Parathyroid adenoma (tissue), 2 donors: Measurements from ENCODE around the gene GALNT17.

ENCODE experiments used
- H2AFZ ChIP-seq: fragments of 300-600 bp; sonication (generic); one replicate; pipeline ENCODE4 v1.7.0; 2017; ENCODE audit warnings: antibody characterized with exemption, mild to moderate bottlenecking
- H3K27ac ChIP-seq: fragments of 300-600 bp; sonication (generic); one replicate; pipeline ENCODE4 v1.7.0; 2017
- H3K27me3 ChIP-seq: fragments of 300-600 bp; sonication (generic); one replicate; pipeline ENCODE4 v1.7.0; 2017; ENCODE audit warnings: low read length; ENCODE audit not compliant: control insufficient read depth, insufficient read depth
- H3K36me3 ChIP-seq: fragments of 300-600 bp; sonication (generic); one replicate; pipeline ENCODE4 v1.7.0; 2017; ENCODE audit warnings: low read length; ENCODE audit not compliant: control insufficient read depth, insufficient read depth
- H3K4me1 ChIP-seq: fragments of 300-600 bp; sonication (generic); one replicate; pipeline ENCODE4 v1.7.0; 2017; ENCODE audit warnings: control low read depth
- H3K4me2 ChIP-seq: fragments of 300-600 bp; sonication (generic); one replicate; pipeline ENCODE4 v1.7.0; 2017; ENCODE audit warnings: low read length
- H3K4me3 ChIP-seq: fragments of 300-600 bp; sonication (generic); one replicate; pipeline ENCODE4 v1.7.0; 2017; ENCODE audit warnings: low read depth, low read length
- H3K79me2 ChIP-seq: fragments of 300-600 bp; sonication (generic); one replicate; pipeline ENCODE4 v1.7.0; 2017; ENCODE audit warnings: control low read depth
- H3K9ac ChIP-seq: fragments of 300-600 bp; sonication (generic); one replicate; pipeline ENCODE4 v1.7.0; 2017; ENCODE audit warnings: mild to moderate bottlenecking
- H3K9me3 ChIP-seq: fragments of 300-600 bp; sonication (generic); one replicate; pipeline ENCODE4 v1.7.0; 2017; ENCODE audit warnings: low read length; ENCODE audit not compliant: control insufficient read depth
- CTCF ChIP-seq: fragments of 300-600 bp; sonication (generic); IDR thresholded peaks from one replicate; pipeline ENCODE4 v1.7.0; 2017; ENCODE audit warnings: antibody characterized with exemption, mild to moderate bottlenecking
- donor health status: primary hyperparathyroidism.

Gene GALNT17

GRCh38 chr7:71422104-71422503 is 290.2 kb downstream of the GALNT17 start:
- Histone ChIP-seq H3K9ac (no peak overlapping the region), H3K36me3 (no peaks in the 10 kb centered on the region), H2AFZ (no peak overlapping the region), H3K4me2 (no peak overlapping the region), H3K9me3 (no peaks in the 10 kb centered on the region), H3K27me3 (no peaks in the 10 kb centered on the region), H3K4me3 (no peak overlapping the region), H3K27ac (no peak overlapping the region), H3K79me2 (no peaks in the 10 kb centered on the region), H3K4me1 (no peaks in the 10 kb centered on the region)
- no peak for TF ChIP-seq CTCF

DNA sequence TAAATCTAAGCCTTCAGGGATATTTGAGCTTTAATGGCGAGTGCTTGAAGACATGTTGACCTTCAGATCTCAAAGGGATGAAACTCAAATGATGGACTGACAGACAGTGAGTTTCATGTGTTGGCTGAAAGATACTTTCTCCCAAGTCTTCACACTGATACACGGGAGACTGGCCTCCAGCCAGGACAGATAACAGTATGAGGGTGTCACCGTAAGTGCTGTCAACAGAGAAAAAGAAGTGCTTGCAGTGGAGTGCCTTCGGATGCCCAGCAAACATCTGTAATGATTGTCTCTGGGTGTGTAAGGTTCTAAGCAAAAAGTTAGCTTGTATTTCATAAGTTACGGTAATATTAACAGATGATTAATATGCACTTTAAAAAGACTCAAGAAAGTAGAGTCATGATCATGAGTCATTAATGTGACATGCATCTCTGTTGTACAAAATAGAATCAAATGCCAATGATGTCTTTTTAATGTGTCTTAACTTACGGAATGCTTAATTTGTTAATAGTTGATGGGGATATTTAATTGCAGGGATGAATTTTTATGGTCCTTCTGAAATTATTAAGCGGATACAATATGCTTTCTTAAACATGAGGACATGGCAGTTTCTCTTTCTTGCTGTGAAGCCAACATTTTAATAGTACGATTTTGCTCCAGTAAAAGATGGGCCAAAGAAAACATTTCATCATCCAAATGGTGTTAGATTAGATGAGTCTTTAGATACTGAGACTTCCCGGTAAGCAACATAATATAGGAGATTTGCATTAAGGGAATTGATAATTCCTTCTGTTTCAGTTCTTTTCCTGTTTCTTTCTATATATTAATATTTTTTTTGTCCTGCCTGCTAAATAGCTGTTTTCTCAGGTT is 292.5 kb downstream of the GALNT17 start:
- H2AFZ ChIP-seq, result no peak overlapping the region
- no peak overlapping the region for H3K4me2 ChIP-seq
- no peak overlapping the region for H3K4me3 ChIP-seq
- no peak for TF ChIP-seq CTCF
- no peak overlapping the region for H3K27ac ChIP-seq
- H3K36me3 ChIP-seq, result no peaks in the 10 kb centered on the region
- no peaks in the 10 kb centered on the region for H3K4me1 ChIP-seq
- H3K9me3 ChIP-seq, result no peaks in the 10 kb centered on the region
- H3K27me3 ChIP-seq, result no peaks in the 10 kb centered on the region
- H3K79me2 ChIP-seq, result no peaks in the 10 kb centered on the region
- no peak overlapping the region for H3K9ac ChIP-seq

- no peak overlapping the region for H3K9ac ChIP-seq
- no peaks in the 10 kb centered on the region for H3K36me3 ChIP-seq
- no peak overlapping the region for H3K27ac ChIP-seq
- TF ChIP-seq CTCF, result no peak
- H3K4me3 ChIP-seq, result no peak overlapping the region
- H3K9me3 ChIP-seq, result no peaks in the 10 kb centered on the region
- no peaks in the 10 kb centered on the region for H3K27me3 ChIP-seq
- H2AFZ ChIP-seq, result no peak overlapping the region
- H3K4me1 ChIP-seq, result no peaks in the 10 kb centered on the region
- H3K4me2 ChIP-seq, result no peak overlapping the region
- no peaks in the 10 kb centered on the region for H3K79me2 ChIP-seq
These were observed 297.1 kb downstream of the GALNT17 start for GRCh38 chr7:71429083-71429482.

- H3K79me2 ChIP-seq, result no peaks in the 10 kb centered on the region
- no peak overlapping the region for H3K27ac ChIP-seq
- H3K4me2 ChIP-seq, result no peak overlapping the region
- no peaks in the 10 kb centered on the region for H3K4me1 ChIP-seq
- no peaks in the 10 kb centered on the region for H3K27me3 ChIP-seq
- H2AFZ ChIP-seq, result no peak overlapping the region
- H3K9ac ChIP-seq, result no peak overlapping the region
- no peak for TF ChIP-seq CTCF
- H3K4me3 ChIP-seq, result no peak overlapping the region
- H3K36me3 ChIP-seq, result no peaks in the 10 kb centered on the region
- H3K9me3 ChIP-seq, result no peaks in the 10 kb centered on the region
These were observed 298.3 kb downstream of the GALNT17 start for GRCh38 chr7:71430246-71430645.

- no peak overlapping the region for H3K27ac ChIP-seq
- H3K4me3 ChIP-seq, result no peak overlapping the region
These were observed 307.4 kb downstream of the GALNT17 start for GRCh38 chr7:71439321-71439720.

More at GRCh38 chr7:71439321-71439720, 307.4 kb downstream of the GALNT17 start:
- no peak for TF ChIP-seq CTCF
- H3K4me1 ChIP-seq, result no peaks in the 10 kb centered on the region
- no peak overlapping the region for H2AFZ ChIP-seq
- H3K79me2 ChIP-seq, result no peaks in the 10 kb centered on the region
- H3K9me3 ChIP-seq, result no peaks in the 10 kb centered on the region
- H3K4me2 ChIP-seq, result no peak overlapping the region
- H3K9ac ChIP-seq, result no peak overlapping the region
- H3K27me3 ChIP-seq, result no peaks in the 10 kb centered on the region
- no peaks in the 10 kb centered on the region for H3K36me3 ChIP-seq
